IMR-90 (cell line): Measurements from ENCODE around the gene C19orf85. TPM values are rescaled to one million over a fixed set of nuclear protein-coding genes. Genes with fewer than 3 reads are reported as not detected.
A peak's percentile ranks its signal among the peaks of the same experiment; 100 is the strongest.

ENCODE experiments used
- ATAC-seq: fragments of 200-7000 bp; cut with Tn5 transposase; 2 replicates; pipeline ENCODE4 v1.9.1; 2020; ENCODE audit warnings: low read depth, mild to moderate bottlenecking, moderate library complexity
- BruUV-seq: library from RNA; stranded (reverse); fragments of 400-500 nt; replicated peaks from 2 replicates; lab custom pipeline; 2021; lab: Mats Ljungman, UMichigan
- CTCF ChIA-PET: fragments of 300-600 bp; formaldehyde crosslinking; extraction: SDS; loops from one replicate; lab custom pipeline; 2021; ENCODE audit warnings: antibody characterized with exemption; lab: Yijun Ruan, JAX
- POLR2A ChIA-PET: fragments of 300-600 bp; sonication (Branson Sonifier 250); formaldehyde crosslinking; loops from one replicate; lab custom pipeline; 2022; ENCODE audit warnings: antibody characterized with exemption; ENCODE audit not compliant: unreplicated experiment; lab: Charles Lee
- DNase-seq: peaks from one replicate; pipeline ENCODE4 v3.0.0; 2013
- H2AFZ ChIP-seq: replicated peaks from 2 replicates; pipeline ENCODE3; 2013; ENCODE audit warnings: low read length, mild to moderate bottlenecking; ENCODE audit not compliant: poor library complexity
- H2AK5ac ChIP-seq: 2 replicates; pipeline ENCODE4 v1.6.1; 2013; ENCODE audit warnings: low read depth, low read length, inconsistent platforms
- H2AK9ac ChIP-seq: replicated peaks from 2 replicates; pipeline ENCODE3; 2013; ENCODE audit warnings: mild to moderate bottlenecking, low read depth, low read length, moderate library complexity; ENCODE audit not compliant: poor library complexity
- H2BK120ac ChIP-seq: 2 replicates; pipeline ENCODE4 v1.6.1; 2013; ENCODE audit warnings: low read depth, low read length, inconsistent platforms
- H2BK15ac ChIP-seq: 3 replicates; pipeline ENCODE4 v1.6.1; 2013; ENCODE audit warnings: low read depth, low read length, inconsistent platforms
- H2BK20ac ChIP-seq: 2 replicates; pipeline ENCODE4 v1.6.1; 2013; ENCODE audit warnings: low read depth, mild to moderate bottlenecking, inconsistent platforms, low read length, moderate library complexity
- H2BK5ac ChIP-seq: 2 replicates; pipeline ENCODE4 v1.6.1; 2013; ENCODE audit warnings: mild to moderate bottlenecking, low read depth, low read length, inconsistent platforms; ENCODE audit not compliant: poor library complexity, severe bottlenecking
- H3K14ac ChIP-seq: replicated peaks from 2 replicates; pipeline ENCODE4 v1.6.1; 2013; ENCODE audit warnings: low read depth, low read length, inconsistent platforms
- H3K18ac ChIP-seq: 2 replicates; pipeline ENCODE4 v1.6.1; 2013; ENCODE audit warnings: low read depth, low read length, control low read depth
- H3K23ac ChIP-seq: 2 replicates; pipeline ENCODE4 v1.6.1; 2013; ENCODE audit warnings: low read depth, low read length, inconsistent platforms
- H3K27ac ChIP-seq: 2 replicates; pipeline ENCODE4 v1.5.1; 2013; ENCODE audit warnings: mild to moderate bottlenecking, control low read depth, low read length; ENCODE audit not compliant: insufficient read depth
- H3K27me3 ChIP-seq: 2 replicates; pipeline ENCODE4 v1.6.1; 2013; ENCODE audit warnings: low read length; ENCODE audit not compliant: control insufficient read depth, insufficient read depth
- H3K36me3 ChIP-seq: 2 replicates; pipeline ENCODE4 v1.6.1; 2013; ENCODE audit warnings: low read length, mixed read lengths; ENCODE audit not compliant: control insufficient read depth, insufficient read depth
- H3K4ac ChIP-seq: 2 replicates; pipeline ENCODE4 v1.6.1; 2013; ENCODE audit warnings: low read depth, low read length, inconsistent platforms
- H3K4me1 ChIP-seq: 2 replicates; pipeline ENCODE4 v1.6.1; 2013; ENCODE audit warnings: low read length, mixed read lengths; ENCODE audit not compliant: control insufficient read depth, insufficient read depth
- H3K4me2 ChIP-seq: 2 replicates; pipeline ENCODE4 v1.6.1; 2013; ENCODE audit warnings: low read depth, mild to moderate bottlenecking, control low read depth, low read length, moderate library complexity
- H3K4me3 ChIP-seq: 2 replicates; pipeline ENCODE4 v1.5.1; 2013; ENCODE audit warnings: low read depth, mild to moderate bottlenecking, control low read depth, low read length, moderate library complexity; ENCODE audit not compliant: insufficient read depth
- H3K56ac ChIP-seq: 2 replicates; pipeline ENCODE4 v1.6.1; 2013; ENCODE audit warnings: low read length, inconsistent platforms; ENCODE audit not compliant: insufficient read depth; ENCODE audit errors: extremely low read depth
- H3K79me1 ChIP-seq, 2 experiments: 2 replicates each; pipeline ENCODE4 v1.6.1; 2013; ENCODE audit warnings: low read length in 2 of 2, inconsistent platforms in 1 of 2, low read depth in 1 of 2
- H3K9ac ChIP-seq: 2 replicates; pipeline ENCODE4 v1.6.1; 2013; ENCODE audit warnings: low read depth, low read length, control low read depth
- H3K9me1 ChIP-seq: 2 replicates; pipeline ENCODE4 v1.6.1; 2013; ENCODE audit warnings: low read length, inconsistent platforms; ENCODE audit not compliant: insufficient read depth
- H3K9me3 ChIP-seq: 2 replicates; pipeline ENCODE4 v1.6.1; 2013; ENCODE audit warnings: low read length; ENCODE audit not compliant: control insufficient read depth, insufficient read depth
- H4K20me1 ChIP-seq: 2 replicates; pipeline ENCODE4 v1.6.1; 2013; ENCODE audit warnings: low read length, inconsistent platforms; ENCODE audit not compliant: insufficient read depth
- H4K5ac ChIP-seq: 2 replicates; pipeline ENCODE4 v1.6.1; 2013; ENCODE audit warnings: mild to moderate bottlenecking, low read depth, low read length, control low read depth
- H4K8ac ChIP-seq, 2 experiments: 2 replicates each; pipeline ENCODE4 v1.6.1; 2013; ENCODE audit warnings: low read depth in 2 of 2, low read length in 2 of 2, control low read depth in 1 of 2, inconsistent platforms in 1 of 2
- H4K91ac ChIP-seq: 2 replicates; pipeline ENCODE4 v1.6.1; 2013; ENCODE audit warnings: low read depth, low read length, inconsistent platforms; ENCODE audit not compliant: insufficient read depth
- BHLHE40 ChIP-seq: fragments of 150-350 bp; IDR thresholded peaks from 2 replicates; pipeline ENCODE4 v1.6.1; 2016; ENCODE audit warnings: mild to moderate bottlenecking, low read depth, low read length
- CEBPB ChIP-seq: IDR thresholded peaks from 2 replicates; pipeline ENCODE4 v1.6.1; 2012; ENCODE audit warnings: low read depth, low read length, improper control_type of control experiment
- CHD1 ChIP-seq: IDR thresholded peaks from 2 replicates; pipeline ENCODE4 v1.6.1; 2012; ENCODE audit warnings: low read depth, low read length, improper control_type of control experiment
- FOS ChIP-seq: fragments of 150-350 bp; IDR thresholded peaks from 2 replicates; pipeline ENCODE4 v1.6.1; 2016; ENCODE audit warnings: low read depth, low read length
- MAFK ChIP-seq: IDR thresholded peaks from 2 replicates; pipeline ENCODE4 v1.6.1; 2012; ENCODE audit warnings: low read depth, low read length, improper control_type of control experiment
- MAZ ChIP-seq: IDR thresholded peaks from 2 replicates; pipeline ENCODE4 v1.6.1; 2012; ENCODE audit warnings: low read depth, mild to moderate bottlenecking, low read length, improper control_type of control experiment, moderate library complexity, borderline replicate concordance
- MXI1 ChIP-seq: IDR thresholded peaks from 2 replicates; pipeline ENCODE4 v1.6.1; 2012; ENCODE audit warnings: low read depth, mild to moderate bottlenecking, low read length, moderate library complexity, borderline replicate concordance
- NFE2L2 ChIP-seq: fragments of 150-350 bp; IDR thresholded peaks from 2 replicates; pipeline ENCODE4 v1.6.1; 2016; ENCODE audit warnings: low read depth, mild to moderate bottlenecking, low read length
- POLR2A ChIP-seq: IDR thresholded peaks from 2 replicates; pipeline ENCODE4 v1.6.1; 2012; ENCODE audit warnings: mild to moderate bottlenecking, low read depth, low read length
- RAD21 ChIP-seq: IDR thresholded peaks from 2 replicates; pipeline ENCODE4 v1.6.1; 2012; ENCODE audit warnings: low read length, improper control_type of control experiment
- SMC3 ChIP-seq: fragments of 150-350 bp; IDR thresholded peaks from 2 replicates; pipeline ENCODE4 v1.6.1; 2016; ENCODE audit warnings: low read depth, mild to moderate bottlenecking, antibody characterized with exemption, low read length, moderate library complexity
- WGBS, 2 experiments: methylation state at CpG; one replicate each; pipeline versions ENCODE4 v1.1.5 to v1.1.7; 2013; ENCODE audit warnings: missing lambda C conversion rate in 2 of 2; ENCODE audit not compliant: insufficient read length in 1 of 2; ENCODE audit errors: extremely low coverage in 2 of 2; 5-methylcytosine and 5-hydroxymethylcytosine counted together
- dilution Hi-C: fragments of 300-500 bp; cut with HindIII; formaldehyde crosslinking; loops from one replicate; pipeline ENCODE4 v1.14.3; 2018; ENCODE audit warnings: low sequenced_read_pairs; ENCODE audit not compliant: unreplicated experiment
- in situ Hi-C: fragments of 300-500 bp; cut with MboI; formaldehyde crosslinking; loops from 3 replicates; pipeline ENCODE4 v1.14.3; 2019; ENCODE audit warnings: low sequenced_read_pairs, inconsistent platforms, mixed read lengths
- intact Hi-C: fragments of 100-400 bp; cut with micrococcal nuclease; formaldehyde crosslinking; loops from 2 replicates; pipeline ENCODE4 v1.10.0; 2022
- polyA plus RNA-seq, 3 experiments: library from polyadenylated mRNA; depleted of rRNA; stranded (reverse); fragments of >200 nt; gene quantifications; 2 replicates each; pipeline ENCODE4 v1.2.3, GENCODE V29; 2012; ENCODE audit warnings: low replicate concordance in 1 of 3
- total RNA-seq: library from RNA; depleted of rRNA; stranded (reverse); fragments of >200 nt; gene quantifications from 2 replicates; pipeline ENCODE4 v1.2.3, GENCODE V29; 2012
- TF ChIP-seq, protein P1 (sequence below): conservative IDR thresholded peaks from 2 replicates; pipeline ENCODE4 v1.5.1; 2012; ENCODE audit warnings: mild to moderate bottlenecking, low read depth, low read length, improper control_type of control experiment

Gene C19orf85
- total and polyA plus RNA-seq, 2 of the 4 experiments (the other 2 are of a cell fraction), result not detected

DNA sequence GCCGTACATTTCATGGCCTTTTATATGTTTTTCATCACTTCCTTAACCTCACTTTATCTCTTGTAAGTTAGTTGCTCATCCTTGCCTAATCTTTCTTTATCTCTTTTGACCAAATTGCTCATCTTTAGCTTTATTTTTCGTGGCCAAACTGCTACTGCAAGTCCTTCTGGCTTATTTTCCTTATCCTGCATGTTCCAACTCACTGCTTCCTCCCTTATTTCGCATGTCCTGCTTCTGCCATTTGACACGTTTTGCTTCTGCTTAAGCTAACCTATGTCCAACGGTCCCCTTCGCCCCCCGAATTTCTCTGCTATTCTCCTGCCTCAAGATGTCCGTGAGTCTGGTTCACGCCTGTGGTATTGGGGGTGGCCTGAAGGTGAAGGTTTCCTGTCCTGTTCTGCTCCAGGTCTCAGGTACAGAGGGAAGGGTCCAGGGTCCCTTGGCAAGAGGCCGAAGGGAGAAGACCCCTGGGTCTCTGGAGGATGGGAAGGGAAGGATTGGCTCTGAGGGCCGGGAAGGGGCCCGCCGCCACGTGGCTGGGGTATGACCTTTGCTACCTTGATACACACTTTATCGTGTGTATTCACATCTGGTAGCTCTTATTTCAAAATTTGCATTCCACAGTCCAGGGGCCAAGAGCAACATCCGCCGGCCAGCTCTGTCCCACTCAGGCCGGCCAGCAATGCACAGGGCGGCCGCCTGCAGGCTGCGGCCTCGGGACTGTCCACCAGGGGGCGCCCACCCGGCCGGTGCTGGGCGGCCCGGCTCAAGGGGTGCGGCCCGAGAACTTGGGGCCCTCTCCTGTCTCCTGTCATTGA, 2.9 kb upstream of the C19orf85 start (continued):
- TF ChIP-seq, protein P1, sequence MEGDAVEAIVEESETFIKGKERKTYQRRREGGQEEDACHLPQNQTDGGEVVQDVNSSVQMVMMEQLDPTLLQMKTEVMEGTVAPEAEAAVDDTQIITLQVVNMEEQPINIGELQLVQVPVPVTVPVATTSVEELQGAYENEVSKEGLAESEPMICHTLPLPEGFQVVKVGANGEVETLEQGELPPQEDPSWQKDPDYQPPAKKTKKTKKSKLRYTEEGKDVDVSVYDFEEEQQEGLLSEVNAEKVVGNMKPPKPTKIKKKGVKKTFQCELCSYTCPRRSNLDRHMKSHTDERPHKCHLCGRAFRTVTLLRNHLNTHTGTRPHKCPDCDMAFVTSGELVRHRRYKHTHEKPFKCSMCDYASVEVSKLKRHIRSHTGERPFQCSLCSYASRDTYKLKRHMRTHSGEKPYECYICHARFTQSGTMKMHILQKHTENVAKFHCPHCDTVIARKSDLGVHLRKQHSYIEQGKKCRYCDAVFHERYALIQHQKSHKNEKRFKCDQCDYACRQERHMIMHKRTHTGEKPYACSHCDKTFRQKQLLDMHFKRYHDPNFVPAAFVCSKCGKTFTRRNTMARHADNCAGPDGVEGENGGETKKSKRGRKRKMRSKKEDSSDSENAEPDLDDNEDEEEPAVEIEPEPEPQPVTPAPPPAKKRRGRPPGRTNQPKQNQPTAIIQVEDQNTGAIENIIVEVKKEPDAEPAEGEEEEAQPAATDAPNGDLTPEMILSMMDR, result peak; percentile 92

DNA sequence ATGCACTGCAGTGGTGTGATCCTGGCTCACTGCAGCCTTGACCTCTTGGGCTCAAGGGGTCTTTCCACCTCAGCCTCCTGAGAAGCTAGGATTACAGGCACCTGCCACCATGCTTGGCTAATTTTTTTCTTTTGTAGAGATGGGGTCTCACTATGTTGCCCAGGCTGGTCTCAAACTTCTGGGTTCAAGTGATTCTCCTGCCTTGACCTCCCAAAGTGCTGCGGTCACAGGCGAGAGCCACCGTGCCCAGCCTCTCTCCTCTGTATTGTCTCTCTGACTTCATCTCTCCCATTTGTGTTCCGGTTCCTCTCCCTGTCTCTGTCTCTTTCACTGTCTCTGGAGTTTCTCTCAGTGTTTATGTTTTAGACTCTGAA, 1.7 kb upstream of the C19orf85 start:
- H3K36me3 ChIP-seq, result no peaks in the 10 kb centered on the region
- H2BK15ac ChIP-seq, result no peak overlapping the region
- H3K27me3 ChIP-seq, result no peaks in the 10 kb centered on the region
- no peak overlapping the region for H2AK9ac ChIP-seq
- H3K4me2 ChIP-seq, result no peak overlapping the region
- dilution Hi-C loops (no loop called here), intact Hi-C loops (no loop called here), in situ Hi-C loops (no loop called here)
- H4K5ac ChIP-seq, result no peak overlapping the region
- ChIA-PET POLR2A (no interaction called here), CTCF (interaction anchor here (1.4 to 2.6 kb wide), 2 partner anchors 38 to 133 kb away, joined by 6 to 24 read pairs; partner anchors contain the start of gene FIZ1)
- H3K79me1 ChIP-seq, result peaks cover 5 to 7% of the 10 kb centered on the region in 2 experiments; a peak in 3 of 4 replicates
- ATAC-seq, result no peak
- H3K23ac ChIP-seq, result no peak overlapping the region
- no peak overlapping the region for H4K8ac ChIP-seq
- H2BK20ac ChIP-seq, result no peak overlapping the region
- H2AFZ ChIP-seq, result no peak overlapping the region
- no peak overlapping the region for H4K91ac ChIP-seq
- no peak overlapping the region for H3K18ac ChIP-seq
- no peak overlapping the region for H3K9ac ChIP-seq
- H3K4ac ChIP-seq, result no peak overlapping the region
- no TSS peak for BruUV-seq
- H2BK120ac ChIP-seq, result no peak overlapping the region
- H2AK5ac ChIP-seq, result no peak overlapping the region
- H2BK5ac ChIP-seq, result no peak overlapping the region
- peaks cover 4% of the 10 kb centered on the region; the same call in 1 of the 2 replicates for H3K9me1 ChIP-seq
- H4K20me1 ChIP-seq, result no peaks in the 10 kb centered on the region
- H3K9me3 ChIP-seq, result no peaks in the 10 kb centered on the region
- no peak overlapping the region for H3K4me3 ChIP-seq
- H3K27ac ChIP-seq, result no peak overlapping the region
- no peak overlapping the region for H3K56ac ChIP-seq
- no peak for DNase-seq
- no peak overlapping the region for H3K14ac ChIP-seq
- peaks cover 8% of the 10 kb centered on the region for H3K4me1 ChIP-seq
- WGBS, 2 experiments, result no CpG with 5 or more reads among the region's 4 CpGs
- no peak for TF ChIP-seq CHD1
- no peak for TF ChIP-seq MAFK
- TF ChIP-seq MXI1, result no peak
- TF ChIP-seq RAD21, result no peak
- TF ChIP-seq, protein P1, result no peak
- no peak for TF ChIP-seq FOS
- TF ChIP-seq NFE2L2, result no peak
- no peak for TF ChIP-seq CEBPB
- TF ChIP-seq BHLHE40, result no peak
- TF ChIP-seq POLR2A, result no peak
- TF ChIP-seq MAZ, result no peak
- TF ChIP-seq SMC3, result no peak
